H1 (cell line): ENCODE results near the gene SULF2. TPM values are rescaled to one million over a fixed set of nuclear protein-coding genes. Genes with fewer than 3 reads are reported as not detected.

Source experiments
- CTCF ChIA-PET: fragments of 300-600 bp; sonication (Branson Sonifier 250); formaldehyde crosslinking; loops from one replicate; lab custom pipeline; 2021; ENCODE audit not compliant: partially characterized antibody; lab: Charles Lee
- POLR2A ChIA-PET: fragments of 300-600 bp; sonication (Branson Sonifier 250); formaldehyde crosslinking; loops from one replicate; lab custom pipeline; 2021; ENCODE audit warnings: inconsistent platforms; ENCODE audit not compliant: partially characterized antibody; lab: Charles Lee
- DNase-seq, 2 experiments: peaks; one replicate each; pipeline versions ENCODE4 v3.0.0 to v3.0.0-alpha.2; 2010 to 2022; ENCODE audit warnings: low spot score in 2 of 2, low read depth in 1 of 2, mixed read lengths in 1 of 2
- FAIRE-seq: peaks from 2 replicates; lab custom pipeline; 2011; peaks lifted over from hg19 to GRCh38; lab: Jason Lieb, UNC
- H2AFZ ChIP-seq: 2 replicates; pipeline ENCODE4 v1.8.1; 2012; ENCODE audit warnings: low read length, inconsistent platforms
- H2AK5ac ChIP-seq: 2 replicates; pipeline ENCODE4 v1.6.1; 2013; ENCODE audit warnings: low read depth, low read length
- H2BK120ac ChIP-seq: replicated peaks from 2 replicates; pipeline ENCODE3; 2013; ENCODE audit warnings: low read depth, low read length, inconsistent platforms
- H2BK12ac ChIP-seq: 2 replicates; pipeline ENCODE4 v1.6.1; 2013; ENCODE audit warnings: low read depth, low read length
- H2BK15ac ChIP-seq: 2 replicates; pipeline ENCODE4 v1.6.1; 2013; ENCODE audit warnings: low read length
- H2BK20ac ChIP-seq: 2 replicates; pipeline ENCODE4 v1.6.1; 2013; ENCODE audit warnings: low read length
- H2BK5ac ChIP-seq: 2 replicates; pipeline ENCODE4 v1.6.1; 2013; ENCODE audit warnings: low read depth, low read length
- H3K14ac ChIP-seq: 2 replicates; pipeline ENCODE4 v1.6.1; 2013; ENCODE audit warnings: inconsistent platforms; ENCODE audit not compliant: insufficient read length
- H3K18ac ChIP-seq: 2 replicates; pipeline ENCODE4 v1.6.1; 2013; ENCODE audit warnings: low read length; ENCODE audit errors: extremely low read depth
- H3K23ac ChIP-seq: 2 replicates; pipeline ENCODE4 v1.6.1; 2013; ENCODE audit warnings: inconsistent platforms; ENCODE audit not compliant: insufficient read length
- H3K23me2 ChIP-seq: 2 replicates; pipeline ENCODE4 v1.6.1; 2013; ENCODE audit warnings: low read depth, low read length
- H3K27ac ChIP-seq: 2 replicates; pipeline ENCODE4 v1.6.1; 2011; ENCODE audit warnings: low read depth, low read length, inconsistent platforms
- H3K27me3 ChIP-seq, 4 experiments: replicated peaks in 1 of 4; 1 replicate in 1 of 4; 2 replicates in 3 of 4; pipeline versions ENCODE4 v1.6.1 to v1.8.1; 2011 to 2013; ENCODE audit warnings: low read length in 3 of 4, mild to moderate bottlenecking in 3 of 4, inconsistent platforms in 2 of 4, mixed read lengths in 2 of 4, moderate library complexity in 1 of 4; ENCODE audit not compliant: control insufficient read depth in 3 of 4, insufficient read depth in 3 of 4; ENCODE audit errors: extremely low read depth in 1 of 4
- H3K36me3 ChIP-seq, 4 experiments: 2 replicates each; pipeline versions ENCODE4 v1.6.1 to v1.8.1; 2011 to 2013; ENCODE audit warnings: mild to moderate bottlenecking in 4 of 4, low read length in 3 of 4, moderate library complexity in 2 of 4, control low read depth in 1 of 4, inconsistent platforms in 1 of 4; ENCODE audit not compliant: insufficient read depth in 4 of 4, control insufficient read depth in 2 of 4
- H3K4ac ChIP-seq: replicated peaks from 2 replicates; pipeline ENCODE3; 2013; ENCODE audit warnings: low read length, low read depth, mixed read lengths, inconsistent platforms; ENCODE audit not compliant: insufficient read length
- H3K4me1 ChIP-seq, 4 experiments: replicated peaks in 1 of 4; 1 replicate in 1 of 4; 2 replicates in 3 of 4; pipeline versions ENCODE4 v1.6.1 to v1.8.1; 2011 to 2013; ENCODE audit warnings: low read length in 3 of 4, inconsistent platforms in 2 of 4, mixed read lengths in 1 of 4; ENCODE audit not compliant: insufficient read depth in 4 of 4, control insufficient read depth in 3 of 4
- H3K4me2 ChIP-seq, 2 experiments: 2 replicates each; pipeline versions ENCODE4 v1.6.1 to v1.8.1; 2011 to 2013; ENCODE audit warnings: low read depth in 2 of 2, low read length in 2 of 2, control low read depth in 1 of 2, inconsistent platforms in 1 of 2, mild to moderate bottlenecking in 1 of 2; ENCODE audit not compliant: insufficient read depth in 1 of 2
- H3K4me3 ChIP-seq, 4 experiments: fragments of 200-600, 300-600 bp in 1 of 4; sonication (generic), shearing (Covaris generic), sonication (Bioruptor Twin) in 1 of 4; 2 replicates each; pipeline versions ENCODE4 v1.5.1 to v1.8.1; 2011 to 2016; ENCODE audit warnings: low read length in 4 of 4, low read depth in 3 of 4, control low read depth in 2 of 4, inconsistent platforms in 2 of 4, mild to moderate bottlenecking in 2 of 4, mixed read lengths in 1 of 4, moderate library complexity in 1 of 4; ENCODE audit not compliant: insufficient read depth in 2 of 4; ENCODE audit errors: extremely low read depth in 1 of 4
- H3K56ac ChIP-seq: replicated peaks from 2 replicates; pipeline ENCODE3; 2013; ENCODE audit warnings: low read depth, mild to moderate bottlenecking, mixed read lengths, low read length, inconsistent platforms; ENCODE audit not compliant: insufficient read length
- H3K79me1 ChIP-seq: 2 replicates; pipeline ENCODE4 v1.6.1; 2013; ENCODE audit warnings: low read depth, low read length, control low read depth
- H3K79me2 ChIP-seq, 2 experiments: 2 replicates each; pipeline versions ENCODE4 v1.6.1 to v1.8.1; 2012 to 2013; ENCODE audit warnings: low read length in 2 of 2, mild to moderate bottlenecking in 2 of 2, inconsistent platforms in 1 of 2; ENCODE audit not compliant: insufficient read depth in 2 of 2, control insufficient read depth in 1 of 2
- H3K9ac ChIP-seq, 4 experiments: replicated peaks in 1 of 4; 1 replicate in 1 of 4; 2 replicates in 3 of 4; pipeline versions ENCODE4 v1.6.1 to v1.8.1; 2011 to 2013; ENCODE audit warnings: low read depth in 3 of 4, low read length in 3 of 4, control low read depth in 2 of 4, mild to moderate bottlenecking in 2 of 4, moderate library complexity in 2 of 4, inconsistent platforms in 1 of 4; ENCODE audit errors: extremely low read depth in 1 of 4
- H3K9me3 ChIP-seq, 2 experiments: 2 replicates each; pipeline versions ENCODE4 v1.6.1 to v1.8.1; 2012 to 2013; ENCODE audit warnings: mild to moderate bottlenecking in 2 of 2, moderate library complexity in 2 of 2, control low read depth in 1 of 2, inconsistent platforms in 1 of 2, low read depth in 1 of 2, low read length in 1 of 2, mixed read lengths in 1 of 2; ENCODE audit not compliant: insufficient read depth in 2 of 2
- H4K20me1 ChIP-seq, 2 experiments: replicated peaks in 1 of 2; 2 replicates each; pipeline versions ENCODE3 to v1.8.1; 2011 to 2013; ENCODE audit warnings: inconsistent platforms in 2 of 2, low read length in 2 of 2, mild to moderate bottlenecking in 1 of 2; ENCODE audit not compliant: insufficient read depth in 2 of 2, control insufficient read depth in 1 of 2
- H4K5ac ChIP-seq: 2 replicates; pipeline ENCODE4 v1.6.1; 2013; ENCODE audit warnings: low read length, low read depth, mixed read lengths, inconsistent platforms; ENCODE audit not compliant: insufficient read length
- H4K8ac ChIP-seq: 2 replicates; pipeline ENCODE4 v1.8.0; 2013; ENCODE audit warnings: mild to moderate bottlenecking, moderate library complexity, low read length, inconsistent platforms; ENCODE audit not compliant: insufficient read depth; ENCODE audit errors: extremely low read depth
- H4K91ac ChIP-seq: replicated peaks from 2 replicates; pipeline ENCODE3; 2013; ENCODE audit warnings: low read length, mixed read lengths, inconsistent platforms; ENCODE audit not compliant: insufficient read length
- BACH1 ChIP-seq: IDR thresholded peaks from 2 replicates; pipeline ENCODE4 v1.6.1; 2012; ENCODE audit warnings: low read length, improper control_type of control experiment
- BRCA1 ChIP-seq: IDR thresholded peaks from 2 replicates; pipeline ENCODE4 v1.6.1; 2012; ENCODE audit warnings: low read depth, low read length, improper control_type of control experiment
- CBX8 ChIP-seq: fragments of 300-800, 300-1000 bp; sonication (generic); IDR thresholded peaks from 2 replicates; pipeline ENCODE4 v1.7.1; 2016; ENCODE audit warnings: low read depth, low read length, borderline replicate concordance
- CREB1 ChIP-seq: IDR thresholded peaks from 2 replicates; pipeline ENCODE4 v1.6.1; 2012; ENCODE audit warnings: inconsistent platforms
- EZH2 ChIP-seq: fragments of 200-600 bp; sonication (generic); IDR thresholded peaks from 2 replicates; pipeline ENCODE4 v1.7.1; 2012; ENCODE audit warnings: low read depth, mild to moderate bottlenecking, moderate library complexity, low read length, inconsistent platforms; ENCODE audit not compliant: severe bottlenecking
- GABPA ChIP-seq: IDR thresholded peaks from 2 replicates; pipeline ENCODE4 v1.6.1; 2011; ENCODE audit warnings: mild to moderate bottlenecking, low read length, moderate library complexity, borderline replicate concordance; ENCODE audit not compliant: insufficient read depth
- JUND ChIP-seq: IDR thresholded peaks from 2 replicates; pipeline ENCODE4 v1.6.1; 2011; ENCODE audit warnings: mild to moderate bottlenecking, improper control_type of control experiment, low read length
- NRF1 ChIP-seq: IDR thresholded peaks from 2 replicates; pipeline ENCODE4 v1.6.1; 2011; ENCODE audit warnings: mild to moderate bottlenecking, low read depth, low read length, improper control_type of control experiment
- POLR2AphosphoS5 ChIP-seq: IDR thresholded peaks from 2 replicates; pipeline ENCODE4 v1.6.1; 2011; ENCODE audit warnings: low read depth, low read length
- SAP30 ChIP-seq: fragments of 300-600 bp; sonication (generic); IDR thresholded peaks from 2 replicates; pipeline ENCODE4 v1.7.1; 2012; ENCODE audit warnings: low read length, moderate library complexity, mild to moderate bottlenecking, inconsistent platforms; ENCODE audit not compliant: insufficient read depth, insufficient replicate concordance
- TAF1 ChIP-seq: IDR thresholded peaks from 2 replicates; pipeline ENCODE4 v1.6.1; 2011; ENCODE audit warnings: mild to moderate bottlenecking, low read depth, low read length
- TBP ChIP-seq: IDR thresholded peaks from 2 replicates; pipeline ENCODE4 v1.6.1; 2011; ENCODE audit warnings: low read depth, low read length, improper control_type of control experiment
- TCF12 ChIP-seq: IDR thresholded peaks from 2 replicates; pipeline ENCODE4 v1.6.1; 2011; ENCODE audit warnings: low read depth, mild to moderate bottlenecking, low read length
- TEAD4 ChIP-seq: IDR thresholded peaks from 2 replicates; pipeline ENCODE4 v1.6.1; 2012; ENCODE audit warnings: low read depth, low read length, inconsistent platforms, mixed read lengths
- ZNF274 ChIP-seq: IDR thresholded peaks from 2 replicates; pipeline ENCODE4 v1.7.0; 2012; ENCODE audit warnings: low read length, borderline replicate concordance; ENCODE audit errors: extremely low read depth
- WGBS, 2 experiments: shearing (Covaris generic) in 1 of 2; methylation state at CpG; one replicate each; pipeline versions ENCODE4 v1.1.6 to v1.1.7; 2013 to 2015; ENCODE audit warnings: low lambda C conversion rate in 2 of 2, mixed read lengths in 2 of 2, inconsistent platforms in 1 of 2, low coverage in 1 of 2, missing lambda C conversion rate in 1 of 2; ENCODE audit not compliant: insufficient replicate concordance in 2 of 2, insufficient coverage in 1 of 2, insufficient read length in 1 of 2; ENCODE audit errors: extremely low coverage in 1 of 2, missing lambda C conversion rate in 1 of 2; 5-methylcytosine and 5-hydroxymethylcytosine counted together
- polyA plus RNA-seq, 7 experiments: library from polyadenylated mRNA; depleted of rRNA in 3 of 7; stranded (reverse) in 5 of 7; unstranded in 2 of 7; fragments of >200 nt in 5 of 7; fragments of 200-250 nt in 2 of 7; gene quantifications; 1 replicate in 5 of 7; 2 replicates in 1 of 7; 4 replicates in 1 of 7; pipeline versions ENCODE4 v1.2.1 to v1.2.3, GENCODE V29; 2011 to 2013; ENCODE audit warnings: missing spikeins in 2 of 7, mixed read lengths in 2 of 7
- total RNA-seq: library from RNA; stranded (reverse); fragmentation: NEBNext Ultra II Directional; extraction: Animal tissue kit (Norgen Biotek cat#: 25700); gene quantifications from 2 replicates; pipeline ENCODE4 v1.2.1, GENCODE V29; 2021
- TF ChIP-seq, protein P1 (sequence below): IDR thresholded peaks from 2 replicates; pipeline ENCODE4 v1.6.1; 2012; ENCODE audit warnings: inconsistent platforms

Gene SULF2
- total and polyA plus RNA-seq, 2 of the 8 experiments (the other 6 are each of a cell fraction or from before 2014, with no cell fraction given) = 15.7 to 28.2 TPM

DNA sequence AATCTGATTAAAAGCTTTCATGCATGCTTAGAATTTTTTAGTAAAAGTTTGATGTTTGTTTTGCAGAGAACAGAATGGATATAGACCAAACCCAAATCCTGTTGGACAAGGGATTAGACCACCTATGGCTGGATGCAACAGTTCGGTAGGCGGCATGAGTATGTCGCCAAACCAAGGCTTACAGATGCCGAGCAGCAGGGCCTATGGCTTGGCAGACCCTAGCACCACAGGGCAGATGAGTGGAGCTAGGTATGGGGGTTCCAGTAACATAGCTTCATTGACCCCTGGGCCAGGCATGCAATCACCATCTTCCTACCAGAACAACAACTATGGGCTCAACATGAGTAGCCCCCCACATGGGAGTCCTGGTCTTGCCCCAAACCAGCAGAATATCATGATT lies 150.0 kb downstream of the SULF2 start:
- H2AK5ac ChIP-seq = no peak overlapping the region
- POLR2A ChIA-PET = no interaction called here
- H3K14ac ChIP-seq = no peak overlapping the region
- H3K56ac ChIP-seq = no peak overlapping the region
- no peaks in the 10 kb centered on the region for H4K20me1 ChIP-seq
- H2BK12ac ChIP-seq = no peak overlapping the region
- CTCF ChIA-PET = no interaction called here
- H3K18ac ChIP-seq = no peak overlapping the region
- H2BK20ac ChIP-seq = no peak overlapping the region
- no peak overlapping the region for H3K4ac ChIP-seq
- H3K36me3 ChIP-seq = peaks cover 9 to 28% (median 20%) of the 10 kb centered on the region in 4 experiments; a peak in 7 of 8 replicates
- no peak for TF ChIP-seq BRCA1
- no peak for TF ChIP-seq SAP30
- TF ChIP-seq BACH1 = no peak
- TF ChIP-seq TEAD4 = no peak
- TF ChIP-seq TBP = no peak
- no peak for TF ChIP-seq TAF1
- TF ChIP-seq POLR2AphosphoS5 = no peak
- TF ChIP-seq ZNF274 = no peak
- TF ChIP-seq CREB1 = no peak
- no peak for TF ChIP-seq NRF1
- TF ChIP-seq JUND = no peak
- TF ChIP-seq TCF12 = no peak
- TF ChIP-seq EZH2 = no peak
- TF ChIP-seq CBX8 = no peak
- no peak for TF ChIP-seq GABPA
- TF ChIP-seq, protein P1, sequence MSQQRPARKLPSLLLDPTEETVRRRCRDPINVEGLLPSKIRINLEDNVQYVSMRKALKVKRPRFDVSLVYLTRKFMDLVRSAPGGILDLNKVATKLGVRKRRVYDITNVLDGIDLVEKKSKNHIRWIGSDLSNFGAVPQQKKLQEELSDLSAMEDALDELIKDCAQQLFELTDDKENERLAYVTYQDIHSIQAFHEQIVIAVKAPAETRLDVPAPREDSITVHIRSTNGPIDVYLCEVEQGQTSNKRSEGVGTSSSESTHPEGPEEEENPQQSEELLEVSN = no peak
- DNase-seq (no peak), FAIRE-seq (no peak)
- no peak overlapping the region for H3K4me3 ChIP-seq
- no peak overlapping the region for H3K23ac ChIP-seq
- H2AFZ ChIP-seq = no peak overlapping the region
- no peak overlapping the region for H3K9ac ChIP-seq
- no peak overlapping the region for H3K4me2 ChIP-seq
- no peak overlapping the region for H2BK120ac ChIP-seq
- H2BK5ac ChIP-seq = no peak overlapping the region
- no peak overlapping the region for H2BK15ac ChIP-seq
- H3K79me1 ChIP-seq = no peaks in the 10 kb centered on the region
- no peaks in the 10 kb centered on the region for H3K27me3 ChIP-seq
- no peaks in the 10 kb centered on the region for H3K9me3 ChIP-seq
- WGBS, 2 experiments = 98% methylated on average over 4 of the region's 4 CpGs; no CpG with 5 or more reads in 1 of the 2 experiments
- no peak overlapping the region for H4K5ac ChIP-seq
- no peaks in the 10 kb centered on the region for H3K4me1 ChIP-seq
- no peak overlapping the region for H4K8ac ChIP-seq
- no peak overlapping the region for H4K91ac ChIP-seq
- no peak overlapping the region for H3K27ac ChIP-seq
- no peaks in the 10 kb centered on the region for H3K79me2 ChIP-seq
- no peaks in the 10 kb centered on the region for H3K23me2 ChIP-seq
